ENCODE measurements around the gene P2RX3. TPM values are rescaled to one million over a fixed set of nuclear protein-coding genes. Genes with fewer than 3 reads are reported as not detected.
"Not testable (repeated sequence)": the region's sequence is repeated elsewhere in the genome, so short reads cannot be mapped to it uniquely, and the experiment has no call there.

P2RX3 gene
- total RNA-seq: not detected

DNA sequence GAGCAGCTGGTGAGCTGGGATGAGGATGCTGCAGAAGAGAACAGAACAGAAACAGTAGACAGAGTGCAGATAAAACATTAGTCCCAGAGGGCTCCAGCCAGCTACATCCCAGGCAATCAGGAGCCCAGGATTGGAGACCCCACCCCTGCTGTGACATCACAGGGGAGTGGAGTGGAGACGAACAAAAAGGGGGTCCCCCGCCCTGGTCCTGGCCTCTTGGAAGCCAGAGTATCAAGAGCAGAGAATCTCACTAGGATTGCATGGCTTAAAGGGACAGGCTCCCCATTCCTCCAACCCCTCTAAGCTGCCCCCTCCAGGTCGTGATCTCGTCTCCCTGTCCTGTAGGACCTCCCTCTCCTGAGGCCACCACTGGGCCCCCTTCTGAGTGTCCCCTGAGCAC lies at the start of gene P2RX3:
Gene P2RX3 (plus strand): TSS at position 211 of the 400 bp plus-strand sequence. CDS start 199 bp downstream, outside the sequence.
- no peak for DNase-seq

- no peak for DNase-seq
These were observed 49.2 kb upstream of the P2RX3 start for GRCh38 chr11:57288771-57289579.

- no peak for DNase-seq
These were observed 47.9 kb upstream of the P2RX3 start for GRCh38 chr11:57290288-57290687.

- DNase-seq: no peak
These were observed 43.7 kb upstream of the P2RX3 start for GRCh38 chr11:57294225-57295131.

- not testable (repeated sequence) for DNase-seq
These were observed 41.9 kb upstream of the P2RX3 start for GRCh38 chr11:57296205-57296604.

- DNase-seq: no peak
These were observed 40.9 kb upstream of the P2RX3 start for GRCh38 chr11:57297221-57297620.

DNA sequence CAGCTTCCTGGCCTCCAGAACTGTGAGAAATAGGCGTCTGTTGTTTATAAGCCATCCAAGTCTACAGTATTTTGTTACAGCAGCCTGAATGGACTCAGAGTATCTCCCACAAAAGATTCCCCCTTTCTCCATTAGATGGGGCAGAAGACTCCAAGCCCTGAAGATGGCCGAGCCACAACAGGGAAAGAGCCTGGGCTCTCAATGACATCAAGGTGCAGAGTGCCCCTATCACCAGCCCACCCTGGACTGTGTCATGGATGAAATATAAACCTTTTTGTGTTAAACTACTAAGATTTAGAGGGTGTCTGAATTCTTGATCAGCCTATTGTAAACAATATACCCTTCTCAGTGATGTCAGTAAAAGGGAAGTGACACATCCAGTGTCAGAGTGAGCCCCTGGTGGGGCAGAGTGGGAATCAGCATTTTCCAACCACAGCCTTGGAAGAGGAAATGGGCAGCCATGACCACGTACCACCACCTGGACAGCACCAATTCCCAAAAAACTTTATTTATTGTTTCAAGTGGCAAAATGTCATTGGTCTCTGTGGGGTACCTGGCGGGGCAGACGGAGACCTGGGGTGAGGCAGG lies 38.9 kb upstream of the P2RX3 start:
- DNase-seq: no peak

DNA sequence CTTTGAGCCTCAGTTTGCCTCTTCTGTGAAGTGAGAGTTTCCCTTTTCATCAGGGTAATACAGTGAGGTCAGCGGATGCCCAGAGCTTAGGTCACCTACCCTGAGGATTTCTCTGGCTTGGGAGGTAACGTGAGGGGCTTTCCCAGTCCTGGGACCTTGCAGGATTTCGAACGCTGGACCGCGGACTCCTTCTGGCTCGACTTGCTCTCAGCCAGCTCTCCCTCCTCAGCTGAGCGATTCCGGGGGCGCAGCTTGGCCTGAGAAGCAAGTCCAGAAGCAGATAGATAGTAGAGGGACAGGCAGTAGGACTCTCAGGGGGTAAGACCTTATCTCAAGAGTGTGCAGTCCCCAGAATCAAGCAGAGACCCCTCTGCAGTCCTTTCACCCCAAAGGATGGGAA lies 37.4 kb upstream of the P2RX3 start:
- no peak for DNase-seq

GRCh38 chr11:57301711-57302423 lies 36.3 kb upstream of the P2RX3 start:
- no peak for DNase-seq

DNA sequence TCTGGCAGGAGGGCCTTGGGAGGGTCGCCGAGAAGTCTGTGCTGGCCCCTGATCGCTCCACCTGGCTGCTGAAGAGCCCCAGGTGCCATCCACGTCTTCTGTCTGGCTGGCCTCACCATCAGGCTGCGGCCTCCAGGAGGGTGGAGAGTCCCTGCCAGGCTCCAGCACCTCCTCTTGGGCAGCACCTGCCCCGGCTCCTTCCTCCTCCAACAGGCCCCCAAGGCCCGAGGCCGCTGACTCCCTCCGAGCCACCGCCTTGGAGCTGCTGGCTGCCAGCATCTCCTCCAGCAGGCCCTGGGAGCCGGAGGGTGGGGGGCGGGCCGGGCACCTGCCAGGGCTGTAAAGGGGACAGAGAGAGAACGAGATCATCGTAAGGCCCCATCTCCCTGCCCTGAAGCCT lies 35.7 kb upstream of the P2RX3 start:
- no peak for DNase-seq

DNA sequence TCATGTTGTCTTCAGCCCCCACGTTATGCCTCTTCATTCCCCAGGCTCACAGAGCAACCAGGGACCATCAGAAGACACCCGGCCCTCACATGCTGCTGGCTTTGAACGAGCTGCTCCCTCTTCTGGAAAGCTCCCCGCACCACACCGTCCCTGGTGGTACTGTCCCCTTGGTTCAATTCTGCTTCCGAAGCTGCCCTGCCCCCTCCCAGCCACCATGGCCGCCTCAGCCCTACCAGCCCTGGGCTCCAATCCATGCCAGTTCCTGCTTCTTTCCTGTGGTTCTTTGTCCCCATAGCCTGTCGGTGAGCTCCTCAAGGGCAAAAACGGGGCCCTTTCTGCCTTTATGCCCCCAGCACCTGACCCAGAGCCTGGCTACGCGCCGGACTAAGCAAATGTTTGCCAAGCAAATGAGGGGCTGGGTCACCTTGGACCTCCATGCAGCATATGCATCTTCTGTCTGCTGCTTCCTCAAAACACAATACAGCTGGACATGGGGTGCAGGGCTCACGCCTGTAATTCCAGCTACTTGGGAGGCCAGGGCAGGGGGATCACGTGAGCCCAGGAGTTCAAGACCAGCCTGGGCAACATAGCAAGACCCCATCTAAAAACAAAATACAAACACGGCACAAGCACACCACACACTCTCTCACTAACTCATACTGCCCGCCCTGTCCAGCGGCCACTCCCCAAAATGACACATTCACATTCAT lies 34.7 kb upstream of the P2RX3 start:
- DNase-seq: no peak

DNA sequence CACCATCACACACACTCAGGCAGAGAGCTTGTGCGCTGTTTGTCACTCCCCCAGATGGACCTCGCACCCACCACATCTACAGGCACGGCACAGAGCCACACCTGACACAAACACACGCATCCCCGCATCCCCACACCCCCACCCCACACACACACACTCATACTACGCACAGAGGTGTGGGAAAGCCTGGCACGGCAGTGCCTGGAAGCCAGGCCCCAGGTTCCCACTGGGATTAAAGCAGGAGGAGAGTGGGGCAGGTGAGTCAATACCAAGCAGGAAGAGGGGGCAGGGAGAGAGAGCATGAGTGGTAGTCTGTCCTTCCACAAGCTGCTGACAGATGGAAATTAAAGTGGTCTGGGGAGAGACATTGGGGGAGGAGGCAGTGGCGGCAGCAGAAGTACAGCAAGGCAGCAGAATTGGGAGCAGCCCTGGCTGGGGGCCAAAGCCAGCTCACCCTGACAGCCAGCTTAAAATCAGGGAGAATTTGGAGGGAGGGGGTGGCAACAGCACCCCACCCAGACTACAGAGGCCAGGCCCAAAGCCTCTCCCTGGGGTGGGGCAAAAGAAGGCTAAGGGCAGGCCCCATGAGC lies 34.1 kb upstream of the P2RX3 start:
- DNase-seq: no peak

- DNase-seq: no peak
These were observed 32.6 kb upstream of the P2RX3 start for GRCh38 chr11:57305523-57305922.

DNA sequence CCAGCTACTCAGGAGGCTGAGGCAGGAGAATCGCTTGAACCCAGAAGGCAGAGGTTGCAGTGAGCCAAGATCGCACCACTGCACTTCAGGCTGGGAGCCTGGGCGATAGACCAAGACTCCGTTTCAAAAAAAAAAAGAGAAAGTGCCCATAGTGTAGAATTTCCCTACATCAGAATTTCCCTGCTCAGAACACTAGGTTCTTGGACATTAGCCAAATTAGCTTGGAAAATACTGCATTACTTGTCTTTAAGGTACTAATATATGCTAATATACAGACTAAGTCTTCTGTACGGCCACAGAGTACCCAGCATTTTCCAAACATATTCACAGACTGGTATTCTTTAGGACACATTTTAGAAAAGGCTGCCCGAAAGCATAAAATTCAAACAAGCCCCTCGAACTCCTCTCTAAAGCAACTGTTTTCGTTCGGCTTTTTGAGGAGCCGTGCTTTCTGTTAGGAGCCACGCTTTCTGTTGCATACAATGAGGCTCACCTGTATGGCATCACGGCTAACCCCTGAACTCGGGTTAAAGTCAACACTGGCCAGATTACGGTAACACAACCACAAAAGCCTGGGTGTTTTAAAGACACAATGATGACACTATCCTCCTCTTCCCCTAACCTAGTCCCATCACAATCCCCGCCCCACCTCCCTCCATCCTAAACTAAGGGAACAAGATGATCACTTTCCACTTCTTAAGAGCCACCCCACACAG lies 31.8 kb upstream of the P2RX3 start:
- DNase-seq: no peak

DNA sequence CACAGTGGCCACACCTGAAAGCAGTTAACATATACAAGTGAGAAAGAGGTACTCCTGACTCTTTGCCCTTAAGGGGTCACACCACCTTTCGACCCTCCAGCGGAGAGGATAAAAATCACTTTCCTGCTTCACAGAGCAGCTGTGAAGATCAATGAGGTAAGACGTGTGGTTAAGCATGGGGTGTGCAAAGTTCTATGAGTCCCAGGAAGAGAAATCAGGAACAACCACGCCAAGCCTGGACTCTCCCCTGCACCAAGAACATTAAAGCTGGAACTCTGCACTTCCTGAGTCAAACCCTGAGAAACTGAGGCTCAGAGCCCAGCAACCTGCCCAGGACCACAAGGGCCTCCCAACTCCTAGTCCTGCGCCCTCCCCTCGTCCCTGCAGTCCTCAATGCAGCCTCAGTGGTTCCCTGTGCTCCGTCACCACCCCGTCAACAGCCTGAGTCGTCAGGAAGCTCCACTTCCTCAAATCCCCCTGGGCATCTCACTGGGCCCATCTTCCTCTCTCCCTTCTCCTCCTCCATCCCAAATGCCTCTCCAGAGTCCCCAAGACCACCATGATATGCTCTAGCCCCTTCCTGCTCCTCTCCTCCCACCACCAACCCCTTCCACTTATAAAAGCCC lies 31.1 kb upstream of the P2RX3 start:
- no peak for DNase-seq

DNA sequence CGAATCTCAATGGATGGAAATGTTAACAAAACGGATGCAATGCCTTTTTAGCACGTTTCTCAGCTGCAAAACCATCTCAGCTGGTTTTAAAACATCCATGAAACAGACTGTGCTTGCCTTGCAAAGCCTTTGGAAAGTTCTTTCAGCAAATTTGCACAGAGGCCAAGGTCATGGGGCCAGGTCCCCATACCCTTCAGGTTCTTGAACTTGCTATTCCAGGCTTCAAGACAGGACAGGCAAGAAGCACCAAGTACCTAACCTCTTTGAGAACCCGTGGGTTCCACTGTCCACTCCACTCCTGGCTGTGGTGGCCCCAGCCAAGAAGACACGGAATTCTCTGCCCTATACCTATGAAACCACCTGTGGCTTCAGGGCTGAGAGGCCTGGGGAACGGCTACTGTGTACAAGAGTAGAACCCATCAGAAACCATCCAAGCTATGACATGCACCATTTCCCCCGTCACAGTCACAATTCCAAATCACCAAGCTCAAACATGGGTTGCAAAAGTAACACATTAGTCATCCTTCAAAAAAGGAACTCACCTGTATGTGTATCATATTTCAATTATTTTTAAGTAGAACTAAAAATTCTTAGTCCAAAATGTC lies 30.4 kb upstream of the P2RX3 start:
- DNase-seq: no peak

GRCh38 chr11:57308426-57309060 lies 29.6 kb upstream of the P2RX3 start:
- no peak for DNase-seq

DNA sequence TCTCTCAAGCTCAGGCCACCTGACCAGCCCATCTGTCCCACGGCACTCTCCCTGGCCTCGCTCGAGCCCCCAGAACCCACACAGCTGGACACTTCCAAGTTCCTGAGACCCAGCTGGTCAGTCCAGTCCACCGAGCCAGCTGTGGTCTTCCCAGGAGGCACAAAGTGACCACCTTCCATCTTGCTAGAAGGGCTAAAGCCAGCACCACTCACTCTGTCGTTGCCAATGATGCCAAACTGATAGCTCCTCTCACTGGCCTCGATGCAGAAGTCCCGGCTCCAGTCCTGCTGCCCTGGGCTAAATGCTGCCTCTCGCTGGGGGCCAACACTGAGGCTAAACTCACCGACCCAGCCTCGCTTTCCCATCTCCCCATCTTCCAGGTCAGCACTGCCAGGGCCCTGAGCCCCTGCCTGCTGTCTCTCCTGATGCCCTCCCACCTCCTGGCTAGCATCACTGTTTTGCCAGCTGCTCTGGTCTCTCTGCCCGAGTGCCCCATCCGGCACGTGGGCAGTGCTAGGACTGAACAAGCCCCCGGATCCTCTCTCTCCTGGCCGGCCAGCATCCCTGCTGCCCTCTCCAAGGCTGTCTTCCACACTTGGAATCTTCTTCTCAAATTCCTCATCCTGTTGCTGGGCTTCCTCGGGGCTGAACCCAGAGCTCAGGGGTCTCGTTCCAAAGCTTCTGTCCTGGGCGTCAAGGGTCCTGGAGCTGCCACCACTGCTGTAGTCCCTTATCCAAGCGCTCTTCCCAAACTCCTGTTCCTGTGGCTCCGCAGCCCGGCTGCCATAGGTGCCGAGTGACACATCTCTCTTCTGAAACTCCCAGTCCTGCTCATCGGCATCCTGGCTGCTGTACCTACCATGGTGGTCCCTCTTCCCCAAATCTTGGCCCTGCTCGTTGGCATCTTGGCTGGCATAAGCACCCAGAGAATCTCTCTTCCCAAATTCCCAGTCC lies 28.8 kb upstream of the P2RX3 start:
- DNase-seq: no peak
